Measurements from ENCODE around the gene TRPM3.

The TRPM3 gene

GRCh38 chr9:70940605-70941004 lies 180.8 kb downstream of the TRPM3 start:
- no peak for DNase-seq

- no peak for DNase-seq
Observed at GRCh38 chr9:70936536-70936935, 184.9 kb downstream of the TRPM3 start.

- no peak for DNase-seq
Observed at GRCh38 chr9:70935856-70936255, 185.6 kb downstream of the TRPM3 start.

GRCh38 chr9:70934642-70935041 lies 186.8 kb downstream of the TRPM3 start:
- no peak for DNase-seq

- no peak for DNase-seq
Observed at GRCh38 chr9:70933321-70933720, 188.1 kb downstream of the TRPM3 start.

- no peak for DNase-seq
Observed at GRCh38 chr9:70932097-70932496, 189.3 kb downstream of the TRPM3 start.

GRCh38 chr9:70927530-70927929 lies 193.9 kb downstream of the TRPM3 start:
- DNase-seq, result no peak

- DNase-seq, result peak; percentile 51
Observed at GRCh38 chr9:70924895-70925547, 196.4 kb downstream of the TRPM3 start.

GRCh38 chr9:70924380-70924779 lies 197.0 kb downstream of the TRPM3 start:
- DNase-seq, result no peak

GRCh38 chr9:70923961-70924360 lies 197.5 kb downstream of the TRPM3 start:
- DNase-seq, result no peak

- no peak for DNase-seq
Observed at GRCh38 chr9:70921136-70921535, 200.3 kb downstream of the TRPM3 start.

GRCh38 chr9:70917277-70917676 lies 204.1 kb downstream of the TRPM3 start:
- DNase-seq, result no peak

- no peak for DNase-seq
Observed at GRCh38 chr9:70911791-70912190, 209.6 kb downstream of the TRPM3 start.

GRCh38 chr9:70910598-70910997 lies 210.8 kb downstream of the TRPM3 start:
- DNase-seq, result no peak

GRCh38 chr9:70902692-70903131 lies 218.7 kb downstream of the TRPM3 start:
- no peak for DNase-seq

- DNase-seq, result no peak
Observed at GRCh38 chr9:70902171-70902570, 219.2 kb downstream of the TRPM3 start.

GRCh38 chr9:70901746-70902145 lies 219.7 kb downstream of the TRPM3 start:
- DNase-seq, result no peak

- no peak for DNase-seq
Observed at GRCh38 chr9:70901013-70901412, 220.4 kb downstream of the TRPM3 start.

- DNase-seq, result no peak
Observed at GRCh38 chr9:70893580-70894122, 227.8 kb downstream of the TRPM3 start.

GRCh38 chr9:70888471-70888870 lies 232.9 kb downstream of the TRPM3 start:
- DNase-seq, result no peak

GRCh38 chr9:70887826-70888225 lies 233.6 kb downstream of the TRPM3 start:
- no peak for DNase-seq

- DNase-seq, result no peak
Observed at GRCh38 chr9:70883963-70884793, 237.2 kb downstream of the TRPM3 start.

GRCh38 chr9:70883056-70883455 lies 238.4 kb downstream of the TRPM3 start:
- DNase-seq, result no peak

GRCh38 chr9:70881333-70881732 lies 240.1 kb downstream of the TRPM3 start:
- DNase-seq, result no peak

Data from activated CD4-positive, alpha-beta T cell treated with anti-CD3 and anti-CD28 coated beads, Interleukin-2, Interleukin-6, amounts not matched to agents 100 ng/mL and 50 ng/mL, durations not matched to agents 16 hours and 8 hours (primary cell).